Measurements from ENCODE around the gene CXADR. TPM values are rescaled to one million over a fixed set of nuclear protein-coding genes. Genes with fewer than 3 reads are reported as not detected.

Gene CXADR
- under 1 TPM; 0.52 to 0.63 TPM for total RNA-seq
- polyA plus RNA-seq, result 1 to 10 TPM in 1 of 2 donors, not detected in 1; 1.3 TPM
- long read RNA-seq, donor 1, partial matches to known transcripts, result 0 of 2 reads
- long read RNA-seq, donor 1, other reads (novel, unspliced or antisense), result 0 of 2 reads
- long read RNA-seq, donor 2, full-length matches to known transcripts, result 2 of 2 reads
- long read RNA-seq, donor 2, partial matches to known transcripts, result 0 of 2 reads
- long read RNA-seq, donor 2, other reads (novel, unspliced or antisense), result 0 of 2 reads

DNA sequence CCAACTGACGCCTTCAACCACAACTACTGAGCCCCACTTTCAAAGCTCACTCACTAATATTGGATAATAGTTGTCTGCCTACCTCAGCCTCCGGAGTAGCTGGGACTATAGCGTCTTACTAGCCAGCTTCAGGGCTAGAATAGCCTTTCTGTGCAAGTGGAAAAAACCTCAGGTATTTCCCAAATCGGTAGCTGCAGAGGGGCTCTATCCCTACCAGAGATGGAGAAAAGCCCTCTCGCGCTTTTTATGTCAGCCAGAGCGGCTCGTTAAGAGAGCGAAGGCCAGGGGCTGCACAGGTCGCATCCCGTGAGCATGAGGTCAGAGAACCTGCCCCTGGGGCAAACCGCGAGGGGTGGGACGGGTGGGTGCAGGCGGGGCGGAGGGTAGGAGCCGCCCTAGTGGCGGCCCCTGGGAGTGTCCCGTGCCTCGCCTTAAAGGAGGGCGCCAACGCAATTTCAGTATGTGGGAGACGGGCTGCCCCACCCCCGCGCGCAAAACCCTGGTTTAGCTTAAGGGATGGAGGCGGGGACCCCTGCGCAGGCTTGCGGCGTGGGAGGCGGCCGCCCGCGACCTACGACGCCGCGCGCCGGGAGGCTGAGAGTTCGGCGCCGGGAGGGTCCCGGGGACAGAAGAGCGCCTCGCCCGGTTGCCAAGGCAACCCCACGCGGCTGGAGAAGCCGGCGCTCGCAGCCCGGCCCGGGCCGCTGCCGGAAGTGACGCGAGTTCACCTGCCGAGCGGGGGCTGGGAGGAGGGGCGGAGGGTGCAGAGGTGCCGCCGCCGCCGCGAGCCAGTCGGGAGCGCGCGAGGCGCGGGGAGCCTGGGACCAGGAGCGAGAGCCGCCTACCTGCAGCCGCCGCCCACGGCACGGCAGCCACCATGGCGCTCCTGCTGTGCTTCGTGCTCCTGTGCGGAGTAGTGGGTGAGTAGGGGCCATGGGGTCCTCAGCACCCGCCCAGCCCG, at the start of gene CXADR:
CXADR (plus strand) TSS at position 791 of the 961 bp plus-strand sequence; CDS start at position 878, 87 bp downstream.
- Histone ChIP-seq H3K27ac (ENCODE audit: low read depth in 1 of 2, low read length in 2 of 2) (no peak within 1 kb of the TSS), H3K4me1 (ENCODE audit: control insufficient read depth in 1 of 2, insufficient read depth in 2 of 2, low read length in 2 of 2) (no peaks in the 10 kb centered on the region), H3K36me3 (ENCODE audit: control insufficient read depth in 1 of 2, insufficient read depth in 2 of 2, low read length in 1 of 2) (no peaks in the 10 kb centered on the region), H3K4me3 (ENCODE audit: low read length in 2 of 2) (peak within 1 kb of the TSS; percentile 5 to 49), H3K27me3 (ENCODE audit: control insufficient read depth in 1 of 2, insufficient read depth in 2 of 2, low read length in 1 of 2) (peaks cover 0 to 1% of the 10 kb centered on the region in 2 donors), H3K9me3 (ENCODE audit: control insufficient read depth, low read length) (no peaks in the 10 kb centered on the region)
- peak in 1 of 2 donors; percentile 77 for DNase-seq
- ATAC-seq (ENCODE audit: low FRiP score), result peak; percentile 50
- 1% methylated on average over 58 to 83 of the region's 83 CpGs for WGBS, 2 donors
- intact Hi-C loops (cut with DNase I), result no loop called here

GRCh38 chr21:17466166-17466565, 46.7 kb upstream of the CXADR start:
- 95 to 96% methylated on average over 1 of the region's 1 CpG for WGBS, 2 donors
- no peak overlapping the region for H3K4me3 ChIP-seq (ENCODE audit: low read length in 2 of 2)
- ATAC-seq (ENCODE audit: low FRiP score) (no peak), DNase-seq (no peak)
- no peaks in the 10 kb centered on the region for H3K9me3 ChIP-seq (ENCODE audit: control insufficient read depth, low read length)
- no peaks in the 10 kb centered on the region for H3K4me1 ChIP-seq (ENCODE audit: control insufficient read depth in 1 of 2, insufficient read depth in 2 of 2, low read length in 2 of 2)
- intact Hi-C loops (cut with DNase I), result no loop called here
- no peaks in the 10 kb centered on the region for H3K36me3 ChIP-seq (ENCODE audit: control insufficient read depth in 1 of 2, insufficient read depth in 2 of 2, low read length in 1 of 2)
- H3K27ac ChIP-seq (ENCODE audit: low read depth in 1 of 2, low read length in 2 of 2), result no peak overlapping the region
- no peaks in the 10 kb centered on the region for H3K27me3 ChIP-seq (ENCODE audit: control insufficient read depth in 1 of 2, insufficient read depth in 2 of 2, low read length in 1 of 2)

DNA sequence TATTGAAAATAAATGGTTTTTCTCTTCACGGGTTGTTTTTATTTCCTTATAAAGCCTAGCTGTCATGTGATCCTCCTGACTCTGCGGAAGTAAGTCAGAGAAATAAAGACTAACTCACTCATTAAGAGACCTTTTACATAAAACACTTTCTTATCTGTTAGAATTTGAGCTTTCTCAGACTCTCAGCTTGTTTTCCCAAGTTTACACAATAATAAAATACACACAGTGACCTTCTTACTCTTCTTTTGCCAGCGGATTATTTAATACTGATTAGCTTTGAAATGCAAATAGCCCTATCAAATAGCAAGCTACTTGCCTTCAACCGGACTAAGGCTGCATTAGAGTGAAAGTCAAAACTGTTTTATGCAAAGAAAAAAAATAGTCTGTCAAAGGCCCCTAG, 45.5 kb upstream of the CXADR start:
- H3K4me3 ChIP-seq (ENCODE audit: low read length in 2 of 2), result no peak overlapping the region

DNA sequence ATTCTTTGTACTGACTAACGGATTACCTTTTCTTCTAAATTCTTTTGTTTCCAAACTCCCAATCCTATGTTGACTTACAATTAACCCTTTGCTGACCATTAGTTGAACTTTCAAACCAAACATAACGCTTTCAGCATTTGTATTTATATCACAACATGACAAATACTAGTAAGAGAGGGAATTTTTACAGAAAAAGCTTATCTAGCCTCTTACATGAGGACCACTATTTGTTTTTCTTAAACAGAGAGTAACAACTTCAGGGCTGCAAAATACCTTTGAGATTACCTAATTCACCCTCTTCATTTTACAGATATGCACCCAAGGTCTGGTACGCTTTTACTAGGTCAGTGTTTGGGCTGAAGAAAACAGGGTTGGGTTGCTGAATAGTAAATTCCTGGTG, 45.0 kb upstream of the CXADR start:
- ATAC-seq (ENCODE audit: low FRiP score), result no peak
- intact Hi-C loops (cut with DNase I), result no loop called here
- DNase-seq, result no peak
- Histone ChIP-seq H3K9me3 (ENCODE audit: control insufficient read depth, low read length) (no peaks in the 10 kb centered on the region), H3K27ac (ENCODE audit: low read depth in 1 of 2, low read length in 2 of 2) (no peak overlapping the region), H3K36me3 (ENCODE audit: control insufficient read depth in 1 of 2, insufficient read depth in 2 of 2, low read length in 1 of 2) (no peaks in the 10 kb centered on the region), H3K4me3 (ENCODE audit: low read length in 2 of 2) (no peak overlapping the region), H3K4me1 (ENCODE audit: control insufficient read depth in 1 of 2, insufficient read depth in 2 of 2, low read length in 2 of 2) (no peaks in the 10 kb centered on the region), H3K27me3 (ENCODE audit: control insufficient read depth in 1 of 2, insufficient read depth in 2 of 2, low read length in 1 of 2) (no peaks in the 10 kb centered on the region)
- WGBS, 2 donors, result 28 to 29% methylated on average over 3 of the region's 3 CpGs

More for the DNA sequence above, 45.5 kb upstream of the CXADR start:
- intact Hi-C loops (cut with DNase I), result no loop called here
- no peak for DNase-seq
- Histone ChIP-seq H3K9me3 (ENCODE audit: control insufficient read depth, low read length) (no peaks in the 10 kb centered on the region), H3K27me3 (ENCODE audit: control insufficient read depth in 1 of 2, insufficient read depth in 2 of 2, low read length in 1 of 2) (no peaks in the 10 kb centered on the region), H3K4me1 (ENCODE audit: control insufficient read depth in 1 of 2, insufficient read depth in 2 of 2, low read length in 2 of 2) (no peaks in the 10 kb centered on the region), H3K27ac (ENCODE audit: low read depth in 1 of 2, low read length in 2 of 2) (no peak overlapping the region), H3K36me3 (ENCODE audit: control insufficient read depth in 1 of 2, insufficient read depth in 2 of 2, low read length in 1 of 2) (no peaks in the 10 kb centered on the region)
- 17% methylated on average over 4 of the region's 4 CpGs for WGBS, 2 donors
- ATAC-seq (ENCODE audit: low FRiP score), result no peak

DNA sequence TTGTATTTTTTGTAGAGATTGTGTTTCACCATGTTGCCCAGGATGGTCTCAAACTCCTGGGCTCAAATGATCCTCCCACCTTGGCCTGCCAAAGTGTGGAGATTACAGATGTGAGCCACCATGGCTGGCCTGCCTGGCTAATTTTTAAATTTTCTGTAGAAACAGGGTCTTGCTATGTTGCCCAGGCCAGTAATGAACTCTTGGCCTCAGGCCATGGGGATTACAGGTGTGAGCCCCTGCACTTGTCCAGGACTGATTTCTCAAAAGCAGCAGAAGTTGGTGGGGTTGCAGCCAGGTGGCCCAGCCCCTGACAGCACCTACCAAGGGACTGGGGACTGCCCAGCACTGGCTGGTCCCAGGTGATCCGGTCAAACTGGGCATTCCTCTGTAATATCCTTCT, 44.1 kb upstream of the CXADR start:
- ATAC-seq (ENCODE audit: low FRiP score) (no peak), DNase-seq (no peak)
- Histone ChIP-seq H3K27me3 (ENCODE audit: control insufficient read depth in 1 of 2, insufficient read depth in 2 of 2, low read length in 1 of 2) (no peaks in the 10 kb centered on the region), H3K4me1 (ENCODE audit: control insufficient read depth in 1 of 2, insufficient read depth in 2 of 2, low read length in 2 of 2) (no peaks in the 10 kb centered on the region), H3K4me3 (ENCODE audit: low read length in 2 of 2) (no peak overlapping the region), H3K9me3 (ENCODE audit: control insufficient read depth, low read length) (no peaks in the 10 kb centered on the region), H3K27ac (ENCODE audit: low read depth in 1 of 2, low read length in 2 of 2) (no peak overlapping the region), H3K36me3 (ENCODE audit: control insufficient read depth in 1 of 2, insufficient read depth in 2 of 2, low read length in 1 of 2) (no peaks in the 10 kb centered on the region)
- WGBS, 2 donors, result 94 to 100% methylated on average over 1 of the region's 1 CpG
- intact Hi-C loops (cut with DNase I), result no loop called here

DNA sequence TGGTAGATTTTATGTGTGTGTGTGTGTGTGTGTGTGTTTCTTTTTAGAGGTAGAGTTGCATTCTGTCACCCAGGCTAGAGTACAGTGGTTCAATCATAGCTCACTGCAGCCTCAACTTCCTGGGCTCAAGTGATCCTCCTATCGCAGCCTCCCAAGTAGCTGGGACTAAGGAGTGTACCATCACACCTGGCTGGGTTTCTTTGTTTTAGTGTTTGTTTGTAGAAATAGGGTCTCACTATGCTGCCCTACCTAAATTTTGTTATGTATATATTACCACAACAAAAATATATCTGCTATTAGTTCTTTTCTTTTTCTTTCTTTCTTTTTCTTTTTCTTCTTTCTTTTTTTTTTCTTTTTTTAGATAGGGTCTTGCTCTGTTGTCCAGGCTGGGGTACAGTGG, 43.1 kb upstream of the CXADR start:
- no peaks in the 10 kb centered on the region for H3K27me3 ChIP-seq (ENCODE audit: control insufficient read depth in 1 of 2, insufficient read depth in 2 of 2, low read length in 1 of 2)
- H3K9me3 ChIP-seq (ENCODE audit: control insufficient read depth, low read length), result peaks cover 1% of the 10 kb centered on the region
- no peak overlapping the region for H3K4me3 ChIP-seq (ENCODE audit: low read length in 2 of 2)
- 93 to 98% methylated on average over 1 of the region's 1 CpG for WGBS, 2 donors
- DNase-seq, result no peak
- intact Hi-C loops (cut with DNase I), result no loop called here
- ATAC-seq (ENCODE audit: low FRiP score), result no peak
- H3K36me3 ChIP-seq (ENCODE audit: control insufficient read depth in 1 of 2, insufficient read depth in 2 of 2, low read length in 1 of 2), result no peaks in the 10 kb centered on the region
- no peak overlapping the region for H3K27ac ChIP-seq (ENCODE audit: low read depth in 1 of 2, low read length in 2 of 2)
- H3K4me1 ChIP-seq (ENCODE audit: control insufficient read depth in 1 of 2, insufficient read depth in 2 of 2, low read length in 2 of 2), result no peaks in the 10 kb centered on the region

DNA sequence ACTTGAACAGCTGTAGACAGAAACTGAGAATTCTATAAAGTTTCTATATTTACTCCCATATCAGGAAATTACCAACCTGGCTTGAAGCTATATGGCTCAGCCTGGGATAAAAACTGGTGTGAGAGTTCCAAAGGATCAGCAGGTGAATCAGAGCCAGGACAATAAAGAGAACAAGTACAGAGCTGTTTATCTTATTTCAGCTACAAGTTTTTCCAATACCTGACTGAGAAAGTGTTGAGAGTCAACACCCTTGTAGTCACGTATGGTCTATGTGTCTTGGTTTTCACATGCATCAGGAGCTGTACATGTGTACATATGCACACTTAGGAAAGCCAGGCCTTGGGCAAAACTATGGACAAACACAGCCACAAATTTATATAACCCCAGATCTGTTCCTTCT, 40.7 kb upstream of the CXADR start:
- Histone ChIP-seq H3K4me3 (ENCODE audit: low read length in 2 of 2) (no peak overlapping the region), H3K4me1 (ENCODE audit: control insufficient read depth in 1 of 2, insufficient read depth in 2 of 2, low read length in 2 of 2) (no peaks in the 10 kb centered on the region), H3K9me3 (ENCODE audit: control insufficient read depth, low read length) (peaks cover 1% of the 10 kb centered on the region), H3K27me3 (ENCODE audit: control insufficient read depth in 1 of 2, insufficient read depth in 2 of 2, low read length in 1 of 2) (no peaks in the 10 kb centered on the region), H3K27ac (ENCODE audit: low read depth in 1 of 2, low read length in 2 of 2) (no peak overlapping the region), H3K36me3 (ENCODE audit: control insufficient read depth in 1 of 2, insufficient read depth in 2 of 2, low read length in 1 of 2) (no peaks in the 10 kb centered on the region)
- 85 to 88% methylated on average over 1 of the region's 1 CpG for WGBS, 2 donors
- DNase-seq (no peak), ATAC-seq (ENCODE audit: low FRiP score) (no peak)
- intact Hi-C loops (cut with DNase I), result no loop called here

- 89 to 93% methylated on average over 7 of the region's 7 CpGs for WGBS, 2 donors
- ATAC-seq (ENCODE audit: low FRiP score) (no peak), DNase-seq (no peak)
- Histone ChIP-seq H3K27me3 (ENCODE audit: control insufficient read depth in 1 of 2, insufficient read depth in 2 of 2, low read length in 1 of 2) (no peaks in the 10 kb centered on the region), H3K4me1 (ENCODE audit: control insufficient read depth in 1 of 2, insufficient read depth in 2 of 2, low read length in 2 of 2) (no peaks in the 10 kb centered on the region), H3K9me3 (ENCODE audit: control insufficient read depth, low read length) (peaks cover 1% of the 10 kb centered on the region), H3K4me3 (ENCODE audit: low read length in 2 of 2) (no peak overlapping the region), H3K36me3 (ENCODE audit: control insufficient read depth in 1 of 2, insufficient read depth in 2 of 2, low read length in 1 of 2) (no peaks in the 10 kb centered on the region), H3K27ac (ENCODE audit: low read depth in 1 of 2, low read length in 2 of 2) (no peak overlapping the region)
- intact Hi-C loops (cut with DNase I), result no loop called here
Observed at GRCh38 chr21:17472592-17473271, 40.1 kb upstream of the CXADR start.

Data from aorta (tissue), 5 donors.